HG02973 (cell line): ENCODE measurements around the gene EIF3J.

Experiments used
- ATAC-seq: cut with Tn5 transposase; IDR thresholded peaks from one replicate; pipeline ENCODE4 v1.9.1; 2021; ENCODE audit warnings: moderate library complexity; ENCODE audit not compliant: unreplicated experiment

Gene EIF3J

GRCh38 chr15:44593042-44593736 is 56.2 kb downstream of the EIF3J start:
- ATAC-seq: no peak

- no peak for ATAC-seq
Observed at GRCh38 chr15:44595246-44595645, 58.3 kb downstream of the EIF3J start.

- peak; percentile 50 for ATAC-seq
Observed at GRCh38 chr15:44595656-44596510, 58.9 kb downstream of the EIF3J start.

GRCh38 chr15:44596511-44597010 is 59.6 kb downstream of the EIF3J start:
- ATAC-seq: no peak

- ATAC-seq: no peak
Observed at GRCh38 chr15:44598066-44598465, 61.1 kb downstream of the EIF3J start.

GRCh38 chr15:44598892-44599291 is 61.9 kb downstream of the EIF3J start:
- ATAC-seq: no peak

- no peak for ATAC-seq
Observed at GRCh38 chr15:44603126-44603525, 66.2 kb downstream of the EIF3J start.

GRCh38 chr15:44606740-44607139 is 69.8 kb downstream of the EIF3J start:
- ATAC-seq: no peak
